B cell (primary cell): ENCODE measurements around the gene ADAMTS2.

Experiments
- CTCF ChIP-seq: fragments of 200-600 bp; IDR thresholded peaks from one replicate; pipeline ENCODE4 v1.8.0; 2022; ENCODE audit warnings: antibody characterized with exemption, mild to moderate bottlenecking
- EZH2 ChIP-seq: IDR thresholded peaks from 2 replicates; pipeline ENCODE4 v1.6.1; 2012; ENCODE audit warnings: borderline replicate concordance, low read depth, mild to moderate bottlenecking, moderate library complexity, low read length; ENCODE audit not compliant: insufficient read depth, poor library complexity, severe bottlenecking

- no peak for TF ChIP-seq EZH2
- no peak for TF ChIP-seq CTCF
These were observed 47.8 kb upstream of the ADAMTS2 start for GRCh38 chr5:179393078-179393477.
